SIG-M5 (cell line): ENCODE data around the gene KCNAB3.

Experiments
- DNase-seq: peaks from one replicate; lab custom pipeline; 2025; lab: John Stamatoyannopoulos, UW

The KCNAB3 gene

DNA sequence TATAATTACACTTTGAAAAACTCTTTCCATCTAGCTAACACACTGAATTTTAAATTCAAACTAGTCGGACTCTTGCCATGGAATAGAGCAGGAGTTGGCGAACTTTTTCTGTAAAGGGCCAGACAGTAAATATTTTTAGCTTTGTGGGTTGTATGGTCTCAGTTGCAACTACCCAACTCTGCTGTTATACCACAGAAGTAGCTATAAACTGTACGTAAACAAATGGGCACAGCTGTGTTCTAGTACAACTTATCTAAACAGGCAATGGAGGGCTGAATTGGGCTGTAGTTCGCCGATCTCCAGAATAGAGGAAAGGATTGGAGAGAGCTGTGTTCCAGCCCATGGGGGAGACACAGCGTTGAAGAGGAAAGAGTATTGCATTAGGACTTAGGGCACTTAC is 11.1 kb upstream of the KCNAB3 start:
- DNase-seq, result no peak

DNA sequence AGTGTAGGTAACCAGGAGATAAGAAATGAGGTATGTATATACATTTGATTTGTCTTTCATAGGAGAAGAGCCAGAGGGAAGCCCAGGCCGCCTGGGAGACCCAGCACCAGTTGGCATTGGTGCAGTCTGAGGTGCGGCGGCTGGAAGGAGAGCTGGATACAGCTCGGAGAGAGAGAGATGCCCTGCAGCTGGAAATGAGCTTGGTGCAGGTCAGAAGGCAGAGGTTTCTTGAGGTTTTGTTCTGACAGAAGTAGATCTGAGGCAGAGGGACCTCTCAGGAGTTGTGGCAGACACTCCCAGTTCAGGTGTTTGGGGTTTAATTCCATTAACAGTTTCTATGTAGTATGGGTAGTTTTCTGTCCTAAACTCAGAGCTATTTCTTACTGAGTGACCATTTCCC is 10.4 kb upstream of the KCNAB3 start:
- DNase-seq, result no peak

DNA sequence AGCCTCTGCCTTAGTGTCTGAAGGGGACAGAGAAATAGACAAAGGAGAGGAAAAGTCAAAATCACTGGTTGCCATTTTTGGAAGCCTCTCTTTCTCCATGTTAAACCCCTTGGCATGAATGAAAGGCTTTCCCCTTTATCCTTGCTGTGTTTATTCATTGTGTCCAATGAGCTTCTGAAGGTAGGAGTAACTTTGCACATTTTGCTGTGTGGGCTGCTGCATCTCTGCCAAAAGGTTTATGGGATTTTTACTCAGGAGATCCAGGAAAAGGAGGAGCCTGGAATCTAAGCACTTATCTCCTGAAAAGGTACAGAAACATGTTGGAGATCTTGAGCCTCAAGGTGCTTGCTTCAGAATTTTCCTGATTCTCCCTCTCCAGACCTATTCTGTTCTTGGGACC is 6.2 kb upstream of the KCNAB3 start:
- no peak for DNase-seq

DNA sequence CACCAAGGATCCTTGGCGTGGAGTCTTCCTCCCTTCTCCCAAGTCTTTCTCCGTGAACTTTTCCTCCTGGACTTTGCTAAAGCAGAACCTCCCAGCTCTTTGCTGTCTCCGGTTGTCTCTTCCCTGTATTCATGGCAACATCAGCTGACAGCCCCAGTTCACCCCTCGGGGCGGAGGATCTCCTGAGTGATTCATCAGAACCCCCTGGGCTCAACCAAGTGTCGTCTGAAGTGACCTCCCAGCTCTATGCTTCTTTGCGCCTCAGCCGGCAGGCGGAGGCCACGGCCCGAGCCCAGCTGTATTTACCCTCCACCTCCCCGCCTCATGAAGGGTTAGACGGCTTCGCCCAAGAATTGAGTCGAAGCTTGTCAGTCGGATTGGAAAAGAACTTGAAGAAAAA is 3.3 kb upstream of the KCNAB3 start:
- peak; percentile 44 for DNase-seq

DNA sequence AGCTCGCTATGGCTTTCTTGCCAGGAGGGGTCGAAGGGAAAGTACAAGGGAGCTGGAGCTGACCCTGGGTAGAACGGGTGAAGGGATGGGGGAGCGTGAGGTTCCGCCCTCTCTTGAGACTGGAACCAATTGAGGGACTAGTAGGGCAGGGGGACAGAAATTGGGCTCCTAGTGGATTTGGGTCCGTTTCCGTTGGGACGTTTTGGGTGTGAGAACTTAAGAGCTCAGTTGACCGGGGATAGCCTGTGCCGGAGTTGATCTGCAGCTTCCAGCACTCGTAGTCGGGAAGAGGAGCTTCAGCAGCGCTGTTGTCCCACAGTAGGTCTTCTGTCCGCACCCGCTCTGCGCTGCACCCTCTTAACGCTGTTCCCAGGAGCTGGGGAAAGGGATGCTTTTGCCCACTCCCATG is 2.8 kb upstream of the KCNAB3 start:
- DNase-seq, result no peak

DNA sequence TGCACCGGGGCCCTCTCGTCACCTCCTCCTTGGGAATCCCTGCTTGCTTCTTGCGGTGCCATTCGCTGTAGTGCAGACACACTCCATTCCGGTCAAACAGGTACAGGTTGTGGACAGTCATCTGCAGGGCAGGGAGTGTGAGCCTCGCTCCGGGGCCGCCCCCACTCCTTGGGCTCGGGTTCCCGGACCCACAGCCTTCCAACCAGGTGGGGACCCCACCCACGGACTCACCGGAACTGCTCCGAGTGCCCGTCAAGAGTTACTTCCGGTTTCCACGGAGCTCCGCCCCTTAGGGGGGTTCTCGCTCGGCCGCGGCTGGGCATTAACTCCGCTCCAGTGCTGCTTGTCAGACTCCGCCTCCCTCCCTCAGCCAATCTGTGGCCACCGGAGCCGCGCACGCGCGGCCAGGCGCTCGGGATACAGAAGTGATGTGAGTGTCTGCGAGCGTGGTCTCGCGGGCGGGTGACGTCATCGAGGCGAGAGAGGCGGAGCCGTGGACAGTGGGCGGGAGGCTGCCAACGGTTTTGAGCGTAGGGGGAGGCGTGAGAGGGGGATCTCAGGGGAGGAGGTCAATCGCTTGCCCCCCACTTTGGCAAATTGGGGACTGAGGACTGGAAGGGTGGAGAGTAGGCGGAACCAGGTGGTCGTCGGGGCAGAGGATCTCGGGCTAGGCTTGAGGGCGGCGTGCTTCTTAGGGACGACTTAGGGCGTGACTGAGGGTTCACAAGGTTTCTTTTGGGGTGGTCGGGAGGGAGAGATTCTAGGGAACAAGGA is 2.2 kb upstream of the KCNAB3 start, which contains the start of the genes CNTROB and TRAPPC1:
Gene CNTROB, plus strand, starts transcription at position 498 of the 774 bp plus-strand sequence. CDS start 874 bp downstream, outside the sequence.
Gene TRAPPC1, minus strand, starts transcription at position 238 of the 774 bp plus-strand sequence. Its CDS starts 117 bp downstream, at position 121.
- peak; percentile 83 for DNase-seq

DNA sequence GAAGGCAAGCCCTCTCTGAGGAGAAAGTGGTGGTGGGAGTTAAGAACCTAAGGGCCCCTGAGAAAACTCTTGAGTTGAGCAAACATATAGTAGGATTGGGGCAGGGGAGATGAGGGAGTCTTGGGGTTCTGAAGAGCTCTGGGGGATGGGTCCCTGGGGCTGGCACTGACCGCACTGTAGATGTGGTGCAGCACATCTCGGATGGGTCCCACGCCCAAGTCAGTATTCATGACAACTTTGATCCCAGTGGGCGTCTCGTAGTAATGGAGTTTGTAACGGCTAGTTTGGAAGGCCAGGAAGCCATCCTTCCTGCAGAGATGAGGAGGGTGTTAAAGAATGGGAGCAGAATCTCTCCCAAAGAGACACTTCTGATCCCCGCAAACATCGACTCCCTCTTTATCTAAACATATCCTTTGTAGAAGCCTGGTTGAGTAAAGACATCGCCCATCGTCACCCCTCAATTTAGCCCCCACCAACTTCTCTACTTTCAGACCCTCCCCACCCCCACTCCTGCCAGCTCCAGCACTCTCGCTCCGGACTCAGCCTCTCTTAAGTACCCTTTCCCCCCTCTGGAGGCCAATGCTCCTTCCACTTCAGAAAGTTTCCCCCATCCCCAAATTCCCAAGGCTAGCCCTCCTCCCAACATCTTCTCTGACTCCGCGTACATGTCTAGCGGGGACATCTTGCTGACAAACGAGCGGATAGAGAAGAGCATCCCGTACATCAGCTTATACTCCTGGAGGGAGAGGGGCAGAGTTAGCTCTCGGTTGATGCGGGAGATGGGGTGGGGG is 1.4 kb upstream of the KCNAB3 start:
- no peak for DNase-seq

DNA sequence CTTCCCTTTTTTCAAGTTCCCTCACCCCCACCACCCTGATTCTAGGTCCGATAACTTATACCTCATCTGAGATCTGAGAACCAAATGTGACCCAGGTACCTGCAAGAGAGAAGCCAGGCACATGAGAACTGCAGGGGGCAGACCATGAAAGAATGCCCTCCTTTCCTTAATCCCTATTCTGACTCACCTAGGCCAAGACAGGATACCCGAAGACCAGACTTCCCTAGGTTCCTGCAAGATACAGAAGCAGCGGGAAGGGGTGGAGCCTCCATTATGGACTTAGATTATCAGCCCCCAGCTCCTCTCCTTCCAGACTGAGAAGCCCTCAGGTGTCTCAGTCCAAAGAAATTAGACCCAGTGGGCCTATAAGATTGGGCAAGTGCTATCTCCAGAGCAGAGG is 2.1 kb downstream of the KCNAB3 start:
- DNase-seq, result no peak

DNA sequence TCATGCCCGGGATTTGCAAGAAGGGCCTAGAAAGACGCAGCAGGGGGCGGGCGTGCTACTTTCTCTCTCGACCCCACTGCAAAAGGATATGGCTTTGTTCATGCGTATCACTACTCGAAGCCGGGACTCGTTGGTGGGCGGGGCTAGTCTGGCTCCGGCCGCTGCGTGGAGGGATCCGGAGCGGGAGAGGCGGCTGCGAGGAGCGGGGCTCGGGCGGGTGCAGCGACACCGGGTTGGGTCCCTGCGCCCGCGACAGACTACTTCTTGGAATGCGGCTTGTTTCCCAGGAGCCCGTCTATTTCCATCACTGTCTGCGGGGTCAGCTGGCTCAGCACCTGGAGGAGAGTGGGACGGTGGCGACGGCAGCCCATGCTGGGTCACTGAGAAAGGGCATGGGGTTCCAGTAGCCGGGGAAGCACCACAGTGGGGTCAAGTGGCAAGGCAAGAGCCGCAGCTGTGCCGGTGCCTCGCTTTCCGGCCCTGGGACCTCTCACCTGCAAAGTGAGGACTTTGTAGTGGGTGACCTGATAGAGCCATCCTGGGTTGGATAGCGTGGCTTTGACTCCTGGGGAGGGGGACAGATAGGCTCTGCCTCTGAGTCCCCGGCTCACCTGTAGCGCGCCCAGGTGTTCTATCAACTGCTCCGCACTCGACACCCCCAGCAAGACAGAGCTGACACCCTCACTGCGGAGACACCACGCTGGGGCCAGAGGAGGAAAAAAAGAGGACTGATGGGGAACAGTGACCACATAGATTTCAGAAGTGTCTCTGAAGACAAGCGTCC is 6.6 kb downstream of the KCNAB3 start:
- DNase-seq, result no peak

DNA sequence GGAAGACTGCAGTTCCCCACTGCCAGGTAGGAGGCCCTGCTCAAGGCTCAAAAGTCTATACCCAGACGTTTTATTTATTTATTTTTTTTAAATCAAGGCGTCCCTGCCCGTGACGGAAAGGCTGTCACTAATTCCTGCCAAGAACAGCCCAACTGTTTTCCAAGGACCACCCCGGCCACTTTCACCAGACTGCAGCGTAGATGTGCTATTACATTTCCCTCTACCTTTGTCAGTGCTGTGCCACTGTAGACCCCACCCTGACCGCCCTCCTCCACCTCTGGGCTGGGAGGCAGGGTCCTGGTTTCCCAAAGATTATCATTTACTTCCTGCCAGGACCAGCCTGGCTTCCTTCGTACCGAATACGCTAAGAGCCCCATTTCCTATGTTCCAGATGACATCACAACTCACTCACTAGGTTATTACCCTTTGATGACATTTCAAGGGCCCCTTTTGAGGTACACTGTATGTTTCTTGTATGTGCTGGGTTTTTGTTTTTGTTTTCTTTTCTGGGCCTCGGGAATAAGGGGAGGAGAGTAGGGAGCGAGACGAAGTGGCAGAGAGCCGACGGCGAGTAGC is 7.3 kb downstream of the KCNAB3 start:
- no peak for DNase-seq

DNA sequence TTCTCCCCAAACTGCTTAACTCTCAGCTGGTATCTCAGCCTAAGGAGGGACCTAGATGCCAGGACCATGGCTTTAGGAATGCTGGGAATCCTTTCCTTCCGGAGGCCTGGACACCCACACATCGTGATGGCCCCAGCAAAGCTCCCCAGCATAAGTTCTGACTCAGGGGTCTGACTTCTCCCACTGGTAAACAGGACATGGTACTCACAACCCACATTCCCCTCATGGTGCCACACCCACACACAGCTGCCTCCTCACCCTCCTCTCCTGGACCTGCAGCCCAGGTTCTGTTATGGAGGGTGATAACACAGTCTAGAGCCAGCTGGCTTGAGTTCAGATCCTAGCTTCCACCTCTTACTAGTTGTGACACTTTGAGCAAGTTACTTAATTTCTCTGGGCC is 12.8 kb downstream of the KCNAB3 start:
- no peak for DNase-seq

DNA sequence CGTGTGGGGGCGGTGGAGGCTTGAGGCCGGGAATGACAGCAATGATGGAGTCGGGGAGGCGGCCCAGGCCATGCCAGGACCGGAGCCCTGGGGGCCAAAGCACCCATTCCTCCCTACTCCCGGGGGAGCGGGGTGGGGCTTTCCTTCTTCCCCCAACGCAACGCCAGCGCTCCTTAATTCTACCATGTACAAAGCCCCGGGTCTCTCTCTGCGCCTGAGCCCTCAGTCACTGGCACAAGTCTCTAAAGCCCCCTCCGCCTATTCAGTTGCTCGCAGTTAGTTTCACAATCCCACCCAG is 13.3 kb downstream of the KCNAB3 start:
- DNase-seq, result no peak

DNA sequence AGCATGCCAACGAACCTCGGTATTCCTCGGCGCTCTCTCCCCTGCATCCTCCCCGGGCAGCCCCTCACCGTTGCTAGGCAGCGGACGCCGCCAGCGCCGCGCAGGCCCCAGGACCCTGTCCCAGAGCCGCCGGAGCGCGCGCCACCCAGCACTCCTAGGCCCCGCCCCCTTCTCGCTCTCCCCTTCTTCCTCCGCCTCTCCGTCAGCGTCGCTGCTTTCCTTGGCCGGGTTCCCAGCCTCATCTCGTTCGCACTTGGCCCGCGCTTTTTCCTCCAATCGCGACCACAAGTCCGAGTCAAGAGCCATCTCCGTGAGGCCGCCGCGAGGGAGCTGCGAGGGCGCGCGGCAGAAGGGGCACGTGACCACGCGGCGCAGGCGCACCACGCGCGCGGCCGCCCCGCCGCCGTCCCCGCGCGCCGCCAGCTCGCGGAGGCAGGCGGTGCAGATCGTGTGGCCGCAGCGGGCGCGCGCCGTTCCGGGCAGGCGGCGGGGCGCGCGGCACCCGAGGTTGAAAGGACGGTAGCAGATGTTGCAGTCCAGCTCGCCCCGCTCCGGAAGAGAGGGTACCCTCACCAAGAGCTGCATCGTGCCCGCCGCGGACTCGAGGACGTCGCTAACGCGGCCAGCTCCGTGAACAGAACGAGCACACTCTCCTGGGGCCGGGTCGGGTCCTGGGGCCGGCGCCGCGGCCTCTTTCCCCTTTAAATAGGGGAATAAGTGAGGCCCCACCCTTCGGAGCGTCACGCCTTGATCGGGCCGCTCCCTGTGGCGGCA is 13.9 kb downstream of the KCNAB3 start, which contains the start of gene RNF227:
Gene RNF227, minus strand, starts transcription at position 679 of the 774 bp plus-strand sequence. Its CDS starts 94 bp downstream, at position 585.
- peak; percentile 35 for DNase-seq

DNA sequence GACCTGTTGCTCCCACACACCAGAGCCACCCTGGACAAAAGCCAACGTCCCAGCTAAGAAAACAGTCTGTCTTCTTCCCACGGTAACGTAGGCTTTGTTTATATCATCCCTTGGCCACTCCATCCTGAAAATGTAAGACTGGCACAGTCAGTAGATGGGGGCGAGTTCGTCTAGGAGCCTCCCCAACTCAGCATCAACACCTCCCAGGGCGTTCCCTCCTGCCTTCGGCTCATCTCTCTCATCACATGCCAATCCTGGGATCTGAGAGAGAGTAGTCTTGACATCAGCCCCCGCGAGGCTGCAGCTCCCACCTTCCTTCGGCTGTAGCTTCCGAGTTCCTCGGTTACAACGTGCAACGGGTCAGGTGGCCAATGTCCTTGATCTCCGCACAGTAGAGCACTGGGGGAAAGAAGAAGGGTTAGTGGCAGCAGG is 14.5 kb downstream of the KCNAB3 start:
- DNase-seq, result no peak

DNA sequence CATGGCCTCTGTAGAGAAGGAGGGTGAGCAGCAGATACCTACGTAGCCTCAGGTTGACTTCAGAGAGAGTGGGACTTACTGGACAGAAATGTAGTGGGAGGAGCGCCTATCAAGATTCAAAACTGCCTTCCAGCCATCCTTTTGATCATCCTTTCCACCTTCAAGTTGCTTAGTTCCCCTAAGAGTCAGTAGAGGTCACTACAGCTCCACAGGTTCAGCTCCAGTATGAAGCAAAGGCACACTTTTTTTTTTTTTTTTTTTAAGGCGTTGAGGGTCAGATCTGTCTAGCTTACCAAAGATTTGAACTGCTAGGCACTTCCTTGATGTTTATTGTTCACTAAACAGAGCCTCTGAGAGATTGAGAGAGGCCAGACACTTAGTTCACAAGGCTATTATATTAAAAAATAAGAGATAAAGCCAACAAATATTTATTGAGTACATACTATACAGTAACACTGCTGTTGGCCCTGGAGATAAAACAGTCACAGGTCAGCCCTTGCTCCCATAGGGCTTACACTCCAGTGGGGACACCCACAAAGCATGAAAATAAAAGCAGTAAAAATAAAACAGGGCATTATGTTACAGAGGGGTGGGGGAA is 16.6 kb downstream of the KCNAB3 start:
- DNase-seq, result peak; percentile 40

DNA sequence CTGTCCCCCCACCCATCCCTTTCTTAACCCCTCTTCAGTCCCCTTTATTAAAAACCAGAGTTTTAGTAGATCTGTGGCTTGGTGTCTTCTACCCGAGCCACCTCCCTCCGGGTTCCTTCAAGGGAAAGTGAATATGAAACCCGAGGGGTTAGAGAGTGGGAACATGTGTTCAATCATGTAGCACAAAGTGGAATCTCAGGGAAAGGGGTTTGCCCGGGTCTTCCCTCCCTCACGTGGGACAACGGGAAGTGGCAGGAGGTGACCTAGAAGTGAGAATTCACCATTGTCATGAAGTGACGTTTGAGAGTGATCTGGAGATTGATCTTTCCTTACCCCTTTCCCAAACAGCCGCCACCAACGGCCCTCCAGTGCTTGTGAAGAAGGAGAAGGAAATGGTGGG is 18.5 kb downstream of the KCNAB3 start:
- DNase-seq, result no peak

DNA sequence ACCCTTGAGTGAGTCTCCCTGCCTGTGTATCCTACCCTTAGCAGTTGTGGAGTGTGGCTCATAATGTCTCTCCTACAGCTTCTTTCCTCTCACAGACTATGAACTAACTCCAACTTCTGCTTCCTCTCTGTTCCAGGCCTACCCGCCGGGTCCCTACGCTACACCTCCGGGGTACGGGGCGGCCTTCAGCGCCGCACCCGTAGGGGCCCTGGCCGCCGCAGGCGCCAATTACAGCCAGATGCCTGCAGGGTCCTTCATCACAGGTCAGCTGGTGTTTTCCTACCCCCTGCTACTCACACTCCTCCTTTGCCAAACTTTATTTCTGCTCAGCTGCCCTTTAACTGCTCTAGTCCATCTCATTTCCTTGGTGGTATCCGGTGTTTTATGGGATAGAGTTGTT is 18.9 kb downstream of the KCNAB3 start:
- DNase-seq, result no peak

DNA sequence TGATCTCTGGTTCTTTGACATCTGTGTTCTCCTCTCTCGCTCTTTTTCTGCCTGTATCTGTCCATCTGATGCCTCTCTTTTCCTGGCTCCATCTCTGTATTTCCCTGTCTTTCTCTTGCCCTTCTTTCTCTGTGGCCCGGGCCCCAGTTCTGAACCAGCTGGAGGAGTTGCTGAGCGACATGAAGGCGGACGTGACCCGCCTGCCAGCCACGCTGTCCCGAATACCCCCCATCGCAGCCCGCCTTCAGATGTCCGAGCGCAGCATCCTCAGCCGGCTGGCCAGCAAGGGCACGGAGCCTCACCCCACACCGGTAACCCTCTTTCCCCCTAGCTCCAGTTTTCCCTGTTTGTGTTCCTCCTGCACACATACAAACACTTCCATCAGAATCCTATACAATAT is 19.4 kb downstream of the KCNAB3 start:
- no peak for DNase-seq

DNA sequence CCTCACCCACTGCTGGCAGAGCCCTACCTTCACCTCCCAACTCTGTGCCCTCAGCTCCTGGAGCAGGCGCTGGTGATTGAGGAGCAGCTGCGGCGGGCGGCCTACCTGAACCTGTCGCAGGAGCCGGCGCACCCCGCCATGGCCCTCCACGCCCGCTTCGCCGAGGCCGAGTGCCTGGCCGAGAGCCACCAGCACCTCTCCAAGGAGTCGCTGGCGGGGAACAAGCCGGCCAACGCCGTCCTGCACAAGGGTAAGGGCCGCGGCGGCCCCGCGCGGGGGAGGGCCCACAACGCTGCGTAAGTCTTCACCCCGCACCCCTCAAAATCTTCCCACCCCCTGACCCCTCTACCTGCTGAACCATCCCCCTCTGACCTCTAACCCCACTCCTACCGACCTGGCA is 20.6 kb downstream of the KCNAB3 start:
- no peak for DNase-seq

DNA sequence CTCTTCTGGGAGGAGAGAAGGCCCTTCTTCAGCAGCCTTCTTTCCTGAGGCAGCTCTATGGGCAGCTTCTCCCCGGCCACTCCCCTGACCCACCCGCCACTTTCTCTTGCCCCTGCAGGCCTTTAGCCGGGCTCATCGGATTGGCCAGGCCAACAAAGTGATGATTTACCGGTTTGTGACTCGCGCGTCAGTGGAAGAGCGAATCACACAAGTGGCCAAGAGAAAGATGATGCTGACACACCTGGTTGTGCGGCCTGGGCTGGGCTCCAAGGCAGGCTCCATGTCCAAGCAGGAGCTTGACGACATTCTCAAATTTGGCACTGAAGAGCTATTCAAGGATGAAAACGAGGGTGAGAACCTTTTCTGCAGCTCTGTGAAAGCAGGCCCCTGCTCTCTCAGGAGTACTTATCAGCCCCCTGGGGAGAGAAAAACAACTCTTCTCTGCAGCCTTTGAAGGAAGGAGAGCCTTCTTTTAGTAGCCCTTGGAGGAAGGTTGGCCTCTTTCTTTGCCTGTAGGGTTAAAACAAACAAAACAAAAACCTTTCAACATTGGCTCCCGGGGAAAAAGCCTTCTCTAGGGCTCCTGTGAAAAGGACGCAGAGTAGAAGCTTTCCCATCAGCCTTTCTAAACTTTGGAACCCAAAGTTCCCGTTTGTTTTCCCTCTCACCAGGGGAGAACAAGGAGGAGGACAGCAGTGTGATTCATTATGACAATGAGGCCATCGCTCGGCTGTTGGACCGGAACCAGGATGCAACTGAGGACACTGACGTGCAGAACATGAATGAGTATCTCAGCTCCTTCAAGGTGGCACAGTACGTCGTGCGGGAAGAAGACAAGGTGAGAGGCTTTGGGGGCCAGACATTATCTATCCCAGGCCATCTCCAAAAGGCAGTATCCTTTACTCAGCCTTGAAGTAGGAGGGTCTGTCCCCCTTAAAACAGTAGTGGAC is 26.2 kb downstream of the KCNAB3 start:
- DNase-seq, result no peak
